Measurements from ENCODE around the gene PLB1. TPM values are rescaled to one million over a fixed set of nuclear protein-coding genes. Genes with fewer than 3 reads are reported as not detected.

PLB1 gene
- total RNA-seq, 2 experiments from 2014 or later: 0.25 to 0.50 TPM

DNA sequence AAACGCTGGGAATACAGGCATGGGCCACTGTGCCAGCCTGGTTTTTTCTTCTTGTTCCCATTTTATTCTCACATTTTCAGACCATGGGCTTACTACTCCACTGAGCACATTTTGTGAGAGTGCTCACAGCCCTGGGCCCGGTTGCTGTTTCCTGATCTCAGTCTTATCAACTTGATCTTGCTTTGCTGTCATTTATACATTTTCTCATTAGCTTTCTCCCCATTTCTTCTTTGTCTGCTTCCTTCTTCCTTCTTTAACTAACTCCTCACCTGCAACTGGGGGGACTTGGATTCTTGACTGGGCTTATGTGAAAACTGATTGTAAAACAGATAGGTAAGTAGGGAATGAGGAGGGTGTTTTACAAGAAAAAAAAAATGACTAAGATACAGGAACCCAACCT, 117.3 kb downstream of the PLB1 start:
- CTCF ChIA-PET: interaction anchor here (0.6 to 15.8 kb wide), 2 partner anchors 18 to 607 kb away, joined by 3 to 122 read pairs; no protein-coding TSS in a partner anchor
- peak; percentile 34 for DNase-seq
- no peak for TF ChIP-seq CTCF (IDR thresholded peaks at IDR 0.05)
- H3K4me1 Mint-ChIP-seq (ENCODE audit: low read depth): peaks cover 42% of the 10 kb centered on the region
- no peaks in the 10 kb centered on the region for H3K36me3 Mint-ChIP-seq (ENCODE audit: low read depth)
- POLR2A ChIA-PET: interaction anchor here (0.9 to 2.7 kb wide), 3 partner anchors 8 to 18 kb away, joined by 4 to 9 read pairs (median 5); no protein-coding TSS in a partner anchor
- H3K27ac Mint-ChIP-seq: no peak overlapping the region
- no peak for ATAC-seq
- intact Hi-C loops (cut with micrococcal nuclease): loop anchor here (5.0 kb wide), 1 partner anchor 139 kb away; the partner anchor contains the start of gene PPP1CB
- no peaks in the 10 kb centered on the region for H3K9me3 Mint-ChIP-seq
- no peaks in the 10 kb centered on the region for H3K27me3 Mint-ChIP-seq
- H3K4me3 Mint-ChIP-seq: no peak overlapping the region

DNA sequence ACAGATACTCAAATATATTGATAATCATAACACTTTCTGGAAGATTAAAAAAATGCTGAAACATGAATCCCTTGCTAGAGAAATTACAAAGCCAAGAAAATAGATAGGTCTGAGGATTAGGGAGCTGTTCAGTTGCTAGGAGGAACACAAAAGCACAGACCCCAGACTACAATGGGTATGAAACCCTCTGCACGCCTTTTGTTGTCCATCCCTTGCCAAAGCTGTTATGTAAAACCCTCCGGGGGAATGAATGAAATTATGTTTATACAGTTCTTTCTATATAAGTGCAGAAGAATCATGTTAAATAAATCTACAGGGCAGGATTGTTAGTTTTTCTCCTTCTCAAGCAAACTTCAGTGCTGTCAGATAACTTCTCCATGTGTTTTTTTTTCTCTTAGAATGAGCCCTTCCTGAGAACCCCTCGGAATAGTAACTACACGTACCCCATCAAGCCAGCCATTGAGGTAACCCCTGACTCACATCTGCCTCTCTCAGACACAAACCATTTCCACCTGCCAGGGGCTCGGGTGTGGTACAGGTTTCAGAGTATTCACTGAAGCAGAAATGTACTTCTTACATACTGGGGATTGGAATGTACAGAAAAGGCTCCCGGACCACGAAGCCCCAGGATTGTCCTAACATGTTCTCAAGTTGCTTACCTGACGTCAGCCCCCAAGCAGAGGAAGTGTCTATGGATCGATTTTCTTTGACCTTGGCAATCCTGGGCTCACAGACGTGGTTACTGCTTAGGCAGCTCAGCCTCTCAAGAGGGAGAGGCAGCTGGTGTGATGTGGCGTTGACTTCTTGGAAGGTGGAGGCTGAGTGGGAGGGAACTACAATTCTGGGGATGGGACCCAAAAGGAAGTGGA, 118.0 kb downstream of the PLB1 start:
- no peaks in the 10 kb centered on the region for H3K27me3 Mint-ChIP-seq
- H3K4me1 Mint-ChIP-seq (ENCODE audit: low read depth): peaks cover 47% of the 10 kb centered on the region
- no peak overlapping the region for H3K27ac Mint-ChIP-seq
- intact Hi-C loops (cut with micrococcal nuclease): loop anchor here (5.0 kb wide), 1 partner anchor 138 kb away; the partner anchor contains the start of gene PPP1CB
- peak; percentile 72 for ATAC-seq
- H3K4me3 Mint-ChIP-seq: no peak overlapping the region
- peak; percentile 81 for DNase-seq
- no peaks in the 10 kb centered on the region for H3K36me3 Mint-ChIP-seq (ENCODE audit: low read depth)
- ChIA-PET POLR2A (interaction anchor here (0.8 to 2.7 kb wide), 4 partner anchors 8 to 1204 kb away, joined by 3 to 9 read pairs (median 4); partner anchors contain the start of gene PPM1G), CTCF (interaction anchor here (15.8 kb wide), 1 partner anchor 19 kb away, joined by 122 read pairs; no protein-coding TSS in a partner anchor)
- TF ChIP-seq CTCF (IDR thresholded peaks at IDR 0.05): no peak
- H3K9me3 Mint-ChIP-seq: no peaks in the 10 kb centered on the region

DNA sequence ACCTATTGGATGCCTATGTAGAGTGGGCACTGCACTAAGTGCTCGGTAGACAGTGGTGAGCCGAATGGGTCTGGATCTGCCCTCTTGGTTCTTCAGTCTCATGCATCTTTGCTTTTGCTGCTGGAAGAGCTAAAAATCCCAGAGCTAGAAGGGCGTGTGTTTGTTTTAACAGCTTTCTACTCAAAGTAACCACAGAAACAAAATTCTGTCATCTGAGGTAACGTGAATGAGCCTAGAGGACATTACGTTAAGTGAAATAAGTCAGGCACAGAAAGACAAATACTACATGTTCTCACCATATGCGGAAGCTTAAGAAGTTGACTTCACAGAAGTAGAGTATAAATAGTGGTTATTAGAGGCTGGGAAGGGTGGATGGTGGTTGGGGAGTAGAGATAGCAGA, 119.8 kb downstream of the PLB1 start:
- Mint-ChIP-seq H3K27me3 (no peaks in the 10 kb centered on the region), H3K36me3 (ENCODE audit: low read depth) (no peaks in the 10 kb centered on the region), H3K27ac (no peak overlapping the region), H3K9me3 (no peaks in the 10 kb centered on the region), H3K4me3 (no peak overlapping the region), H3K4me1 (ENCODE audit: low read depth) (peaks cover 52% of the 10 kb centered on the region)
- ChIA-PET POLR2A (interaction anchor here (1.1 to 1.8 kb wide), 4 partner anchors 9 to 136 kb away, joined by 3 to 6 read pairs (median 4); partner anchors contain the start of gene PPP1CB), CTCF (interaction anchor here (0.8 to 15.8 kb wide), 5 partner anchors 9 to 137 kb away, joined by 3 to 122 read pairs (median 3); no protein-coding TSS in a partner anchor)
- DNase-seq: no peak
- no peak for ATAC-seq
- no peak for TF ChIP-seq CTCF (IDR thresholded peaks at IDR 0.05)
- intact Hi-C loops (cut with micrococcal nuclease): no loop called here

DNA sequence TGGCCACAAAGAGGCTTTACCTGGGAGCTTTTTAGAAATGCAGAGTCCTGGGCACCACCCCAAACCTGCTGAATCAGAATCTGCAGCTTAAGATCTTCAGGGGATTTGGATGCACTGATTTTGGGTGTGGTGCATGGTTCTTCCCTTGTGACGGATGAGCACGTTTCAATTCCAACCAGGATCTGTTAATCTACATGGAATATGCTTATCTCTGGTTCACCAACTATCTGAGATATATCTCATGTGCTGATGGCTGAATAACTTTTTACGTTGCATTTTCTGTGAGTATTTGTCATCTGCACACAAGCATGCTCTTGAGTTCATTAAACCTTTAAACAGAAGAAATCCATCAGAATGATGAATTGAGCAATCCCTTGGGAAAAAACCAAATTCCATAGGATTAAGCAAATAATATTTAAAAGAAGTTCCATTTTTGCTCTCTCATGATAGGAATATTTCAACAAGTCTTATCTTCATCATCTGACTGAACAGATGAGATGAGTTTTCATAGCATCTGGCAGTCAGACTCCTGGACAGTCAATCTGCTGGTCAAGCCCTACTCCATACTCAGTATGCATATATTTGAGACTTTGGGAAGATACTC, 120.6 kb downstream of the PLB1 start:
- DNase-seq (no peak), ATAC-seq (no peak)
- no peak for TF ChIP-seq CTCF (IDR thresholded peaks at IDR 0.05)
- intact Hi-C loops (cut with micrococcal nuclease): no loop called here
- ChIA-PET POLR2A (interaction anchor here (1.6 to 1.8 kb wide), 2 partner anchors 10 to 135 kb away, joined by 5 to 6 read pairs; partner anchors contain the start of gene PPP1CB), CTCF (interaction anchor here (1.2 to 15.8 kb wide), 2 partner anchors 21 to 50 kb away, joined by 4 to 122 read pairs; no protein-coding TSS in a partner anchor)
- H3K27me3 Mint-ChIP-seq: no peaks in the 10 kb centered on the region
- H3K4me3 Mint-ChIP-seq: no peak overlapping the region
- peaks cover 52% of the 10 kb centered on the region for H3K4me1 Mint-ChIP-seq (ENCODE audit: low read depth)
- no peak overlapping the region for H3K27ac Mint-ChIP-seq
- H3K36me3 Mint-ChIP-seq (ENCODE audit: low read depth): no peaks in the 10 kb centered on the region
- H3K9me3 Mint-ChIP-seq: no peaks in the 10 kb centered on the region
